RCC 7860 (cell line): ENCODE measurements around the gene REEP5.
A peak's percentile ranks its signal among the peaks of the same experiment; 100 is the strongest.

Experiments
- DNase-seq: peaks from one replicate; pipeline ENCODE4 v3.0.0-alpha.2; 2015; ENCODE audit warnings: low spot score
- FAIRE-seq: peaks from 2 replicates; lab custom pipeline; 2012; peaks lifted over from hg19 to GRCh38; lab: Jason Lieb, UNC

The REEP5 gene

GRCh38 chr5:112848116-112848811, 73.8 kb downstream of the REEP5 start:
- FAIRE-seq: peak; percentile 25
- peak; percentile 69 for DNase-seq

GRCh38 chr5:112847306-112847705, 74.7 kb downstream of the REEP5 start:
- DNase-seq (no peak), FAIRE-seq (no peak)

DNA sequence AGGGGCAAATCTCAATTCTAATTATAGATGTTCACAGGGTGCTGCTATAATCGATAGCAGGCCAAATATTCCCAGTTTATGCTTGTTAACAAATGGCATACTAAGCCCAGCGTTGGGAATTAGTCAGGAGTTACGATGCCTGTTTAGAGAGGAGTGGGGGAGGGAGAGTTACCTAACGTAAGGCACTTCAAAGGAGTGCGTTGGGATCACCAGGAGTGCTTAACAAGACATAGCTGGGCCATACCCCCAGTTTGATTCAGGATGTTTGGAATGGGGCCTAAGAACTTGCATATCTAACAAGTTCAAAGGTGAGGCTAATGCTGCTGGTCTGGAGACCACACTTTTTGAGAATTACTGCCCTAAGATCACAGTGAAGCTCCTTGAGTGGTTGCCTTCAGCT, 75.5 kb downstream of the REEP5 start:
- no peak for FAIRE-seq
- DNase-seq: no peak

- FAIRE-seq (no peak), DNase-seq (no peak)
Observed at GRCh38 chr5:112844489-112844888, 77.5 kb downstream of the REEP5 start.

- FAIRE-seq (no peak), DNase-seq (no peak)
Observed at GRCh38 chr5:112833971-112834370, 88.1 kb downstream of the REEP5 start.

GRCh38 chr5:112830378-112830777, 91.6 kb downstream of the REEP5 start:
- DNase-seq (no peak), FAIRE-seq (no peak)
